Spleen (tissue), 11 donors: ENCODE results near the gene NFX1. TPM values are rescaled to one million over a fixed set of nuclear protein-coding genes. Genes with fewer than 3 reads are reported as not detected.

ENCODE experiments used
- DNase-seq: peaks from one replicate; pipeline ENCODE4 v3.0.0-alpha.2; 2020
- H3K27ac ChIP-seq, 8 donors: fragments of 200-600 bp; sonication (generic) in 7 of 8; 1 replicate in 4 of 8; 2 replicates in 4 of 8; pipeline versions ENCODE4 v1.5.0 to v1.8.0; 2016 to 2021; ENCODE audit warnings: inconsistent platforms in 4 of 8, mild to moderate bottlenecking in 4 of 8, moderate library complexity in 1 of 8
- H3K27me3 ChIP-seq, 7 donors: fragments of 200-600 bp; sonication (generic) in 6 of 7; replicated peaks in 1 of 7; 1 replicate in 4 of 7; 2 replicates in 3 of 7; pipeline versions ENCODE4 v1.5.0 to v1.8.0; 2016 to 2021; ENCODE audit warnings: inconsistent platforms in 3 of 7, mild to moderate bottlenecking in 1 of 7
- H3K36me3 ChIP-seq, 6 donors: fragments of 200-600 bp; sonication (generic) in 5 of 6; 1 replicate in 4 of 6; 2 replicates in 2 of 6; pipeline versions ENCODE4 v1.5.0 to v1.8.0; 2016 to 2021; ENCODE audit warnings: inconsistent platforms in 2 of 6
- H3K4me1 ChIP-seq, 6 donors: fragments of 200-600 bp; sonication (generic) in 5 of 6; 1 replicate in 3 of 6; 2 replicates in 3 of 6; pipeline versions ENCODE4 v1.5.0 to v1.8.0; 2016 to 2021; ENCODE audit warnings: inconsistent platforms in 3 of 6
- H3K4me3 ChIP-seq, 8 donors: fragments of 200-600 bp; sonication (generic) in 7 of 8; 1 replicate in 4 of 8; 2 replicates in 4 of 8; pipeline versions ENCODE4 v1.5.0 to v1.8.0; 2016 to 2021; ENCODE audit warnings: inconsistent platforms in 4 of 8, mild to moderate bottlenecking in 4 of 8, moderate library complexity in 2 of 8
- H3K9me3 ChIP-seq, 8 donors: fragments of 200-600 bp; sonication (generic) in 7 of 8; 1 replicate in 4 of 8; 2 replicates in 4 of 8; pipeline versions ENCODE4 v1.5.0 to v1.8.0; 2016 to 2021; ENCODE audit warnings: inconsistent platforms in 4 of 8
- POLR2A ChIP-seq, 3 donors: fragments of 450-650 bp; IDR thresholded peaks; one replicate each; pipeline ENCODE4 v1.5.1; 2017; ENCODE audit warnings: antibody characterized with exemption in 3 of 3, mild to moderate bottlenecking in 1 of 3
- POLR2AphosphoS5 ChIP-seq, 3 donors: sonication (generic); formaldehyde crosslinking; IDR thresholded peaks; one replicate each; pipeline ENCODE4 v1.5.1; 2017; ENCODE audit warnings: antibody characterized with exemption in 3 of 3
- WGBS, 5 donors: extraction: QIAGEN DNeasy Blood & Tissue Kit in 3 of 5; methylation state at CpG; one replicate each; pipeline versions ENCODE4 v1.1.5 to v1.1.7; 2013 to 2018; 5-methylcytosine and 5-hydroxymethylcytosine counted together
- intact Hi-C: fragments of 100-400 bp; cut with DNase I; formaldehyde crosslinking; loops from one replicate; pipeline ENCODE4 v1.15.0; 2023; ENCODE audit warnings: low total_unique reads
- polyA plus RNA-seq, 3 donors: library from polyadenylated mRNA; stranded (reverse); fragments of 200-250 nt; gene quantifications; one replicate each; pipeline ENCODE4 v1.2.1, GENCODE V29; 2013
- total RNA-seq, 7 donors: library from RNA; depleted of rRNA in 3 of 7; stranded (reverse); fragments of >200 nt in 3 of 7; fragmentation: NEBNext Ultra II Directional in 4 of 7; extraction: Animal tissue kit (Norgen Biotek cat#: 25700) in 4 of 7; gene quantifications; one replicate each; pipeline versions ENCODE4 v1.1.0 to v1.2.1, GENCODE V29; 2016 to 2021
- TF ChIP-seq, protein P1 (sequence below), 11 experiments: fragments of 200-600 bp in 7 of 11; fragments of 450-650 bp in 4 of 11; sonication (generic) in 4 of 11; IDR thresholded peaks in 8 of 11; conservative IDR thresholded peaks in 3 of 11; 1 replicate in 7 of 11; 2 replicates in 4 of 11; pipeline versions ENCODE4 v1.4.0 to v1.8.0; 2016 to 2021; ENCODE audit warnings: antibody characterized with exemption in 11 of 11, inconsistent platforms in 4 of 11, mild to moderate bottlenecking in 1 of 11
- donor health status: healthy with polysubstance abuse.
- donor health status: DM: no; HTN: no; CAD: no; lungs with moderate emphysema.
- donor health status: DM: no; HTN: no; CAD: no.
- donor health status: Bipolar disorder and iron deficiency.
- donor health status: healthy.
- donor health status: DM: no; HTN: no; CAD: no.
- donor health status: DM: yes; HTN: yes; CAD: no.

NFX1 gene
- total and polyA plus RNA-seq, 10 donors: 10.5 to 57.5 (median 42.4) TPM

- Histone ChIP-seq H3K36me3 (peaks cover 0 to 81% (median 38%) of the 10 kb centered on the region in 6 donors), H3K27ac (peak overlapping the region in 4 of 8 donors; percentile 45 to 72 (median 59)), H3K27me3 (no peaks in the 10 kb centered on the region), H3K9me3 (no peaks in the 10 kb centered on the region), H3K4me3 (peak overlapping the region in 1 of 8 donors; percentile 5), H3K4me1 (peaks cover 51 to 93% (median 89%) of the 10 kb centered on the region in 6 donors)
- DNase-seq: no peak
- 78 to 81% (median 80%) methylated on average over 12 of the region's 12 CpGs for WGBS, 5 donors
- TF ChIP-seq POLR2A (IDR thresholded peaks at IDR 0.05): no peak
- TF ChIP-seq, protein P1, sequence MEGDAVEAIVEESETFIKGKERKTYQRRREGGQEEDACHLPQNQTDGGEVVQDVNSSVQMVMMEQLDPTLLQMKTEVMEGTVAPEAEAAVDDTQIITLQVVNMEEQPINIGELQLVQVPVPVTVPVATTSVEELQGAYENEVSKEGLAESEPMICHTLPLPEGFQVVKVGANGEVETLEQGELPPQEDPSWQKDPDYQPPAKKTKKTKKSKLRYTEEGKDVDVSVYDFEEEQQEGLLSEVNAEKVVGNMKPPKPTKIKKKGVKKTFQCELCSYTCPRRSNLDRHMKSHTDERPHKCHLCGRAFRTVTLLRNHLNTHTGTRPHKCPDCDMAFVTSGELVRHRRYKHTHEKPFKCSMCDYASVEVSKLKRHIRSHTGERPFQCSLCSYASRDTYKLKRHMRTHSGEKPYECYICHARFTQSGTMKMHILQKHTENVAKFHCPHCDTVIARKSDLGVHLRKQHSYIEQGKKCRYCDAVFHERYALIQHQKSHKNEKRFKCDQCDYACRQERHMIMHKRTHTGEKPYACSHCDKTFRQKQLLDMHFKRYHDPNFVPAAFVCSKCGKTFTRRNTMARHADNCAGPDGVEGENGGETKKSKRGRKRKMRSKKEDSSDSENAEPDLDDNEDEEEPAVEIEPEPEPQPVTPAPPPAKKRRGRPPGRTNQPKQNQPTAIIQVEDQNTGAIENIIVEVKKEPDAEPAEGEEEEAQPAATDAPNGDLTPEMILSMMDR (IDR thresholded peaks at IDR 0.05 in 8 of 11, conservative IDR thresholded peaks at IDR 0.05 in 3 of 11): no peak
- TF ChIP-seq POLR2AphosphoS5 (IDR thresholded peaks at IDR 0.05): no peak
- intact Hi-C loops: no loop called here
Observed at GRCh38 chr9:33294670-33295432, 4.5 kb downstream of the NFX1 start.

- WGBS, 5 donors: 61 to 81% (median 70%) methylated on average over 2 of the region's 2 CpGs
- intact Hi-C loops: no loop called here
- DNase-seq: no peak
- H3K36me3 ChIP-seq: peaks cover 0 to 88% (median 43%) of the 10 kb centered on the region in 6 donors
- H3K9me3 ChIP-seq: no peaks in the 10 kb centered on the region
- no peaks in the 10 kb centered on the region for H3K27me3 ChIP-seq
- peaks cover 53 to 100% (median 95%) of the 10 kb centered on the region in 6 donors for H3K4me1 ChIP-seq
- H3K27ac ChIP-seq: peak overlapping the region in 4 of 8 donors; percentile 59 to 79 (median 66)
- peak overlapping the region in 1 of 8 donors; percentile 38 for H3K4me3 ChIP-seq
- TF ChIP-seq POLR2AphosphoS5 (IDR thresholded peaks at IDR 0.05): no peak
Observed at GRCh38 chr9:33295571-33295970, 5.3 kb downstream of the NFX1 start.

- H3K9me3 ChIP-seq: no peaks in the 10 kb centered on the region
- DNase-seq: peak; percentile 82
- WGBS, 5 donors: 15 to 40% (median 22%) methylated on average over 1 of the region's 1 CpG
- intact Hi-C loops: no loop called here
- peak overlapping the region; percentile 17 to 79 (median 59) for H3K27ac ChIP-seq
- peaks cover 48 to 89% (median 83%) of the 10 kb centered on the region in 6 donors for H3K4me1 ChIP-seq
- peaks cover 0 to 99% (median 59%) of the 10 kb centered on the region in 6 donors for H3K36me3 ChIP-seq
- TF ChIP-seq, protein P1 (IDR thresholded peaks at IDR 0.05 in 8 of 11, conservative IDR thresholded peaks at IDR 0.05 in 3 of 11): no peak
- TF ChIP-seq POLR2AphosphoS5 (IDR thresholded peaks at IDR 0.05): peak in 1 of 3 donors; percentile 78
- peak overlapping the region in 1 of 8 donors; percentile 38 for H3K4me3 ChIP-seq
- H3K27me3 ChIP-seq: no peaks in the 10 kb centered on the region
Observed at GRCh38 chr9:33297432-33297831, 7.1 kb downstream of the NFX1 start.

- Histone ChIP-seq H3K36me3 (peaks cover 10 to 100% (median 81%) of the 10 kb centered on the region in 6 donors), H3K27me3 (no peaks in the 10 kb centered on the region), H3K4me1 (peaks cover 37 to 79% (median 56%) of the 10 kb centered on the region in 6 donors), H3K9me3 (no peaks in the 10 kb centered on the region), H3K4me3 (no peak overlapping the region), H3K27ac (no peak overlapping the region)
- no peak for TF ChIP-seq POLR2A (IDR thresholded peaks at IDR 0.05)
- no peak for TF ChIP-seq POLR2AphosphoS5 (IDR thresholded peaks at IDR 0.05)
- TF ChIP-seq, protein P1 (IDR thresholded peaks at IDR 0.05 in 8 of 11, conservative IDR thresholded peaks at IDR 0.05 in 3 of 11): no peak
- 74 to 89% (median 81%) methylated on average over 2 of the region's 2 CpGs for WGBS, 5 donors
- intact Hi-C loops: no loop called here
- DNase-seq: no peak
Observed at GRCh38 chr9:33300546-33300945, 10.2 kb downstream of the NFX1 start.
